SK-N-DZ (cell line): Measurements from ENCODE around the gene SLC25A52.
"Not testable (repeated sequence)": the region's sequence is repeated elsewhere in the genome, so short reads cannot be mapped to it uniquely, and the experiment has no call there.

Source experiments
- DNase-seq: peaks from one replicate; pipeline ENCODE4 v3.0.0-alpha.2; 2015; ENCODE audit warnings: low spot score

The SLC25A52 gene

GRCh38 chr18:31741097-31741735, 19.5 kb downstream of the SLC25A52 start:
- no peak for DNase-seq

DNA sequence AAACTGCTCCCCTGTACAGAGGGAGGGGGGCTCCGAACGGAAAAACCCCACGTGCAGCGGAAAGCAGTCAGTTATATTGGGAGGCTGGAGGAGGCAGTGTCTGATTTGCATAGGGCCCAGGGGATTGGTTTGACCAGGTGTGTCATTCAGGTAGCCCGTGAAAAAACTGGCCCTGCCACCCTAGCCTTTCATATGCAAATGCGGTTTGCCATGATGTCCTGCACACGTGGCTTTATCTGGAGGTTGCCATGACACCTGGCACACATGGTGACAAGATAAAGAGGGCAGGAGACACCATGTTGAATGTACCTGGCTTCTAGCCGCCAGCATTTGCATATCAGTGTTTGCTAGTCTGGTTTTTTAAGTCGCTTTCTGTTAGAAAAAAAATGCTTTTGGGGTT, 20.5 kb downstream of the SLC25A52 start:
- DNase-seq: no peak

DNA sequence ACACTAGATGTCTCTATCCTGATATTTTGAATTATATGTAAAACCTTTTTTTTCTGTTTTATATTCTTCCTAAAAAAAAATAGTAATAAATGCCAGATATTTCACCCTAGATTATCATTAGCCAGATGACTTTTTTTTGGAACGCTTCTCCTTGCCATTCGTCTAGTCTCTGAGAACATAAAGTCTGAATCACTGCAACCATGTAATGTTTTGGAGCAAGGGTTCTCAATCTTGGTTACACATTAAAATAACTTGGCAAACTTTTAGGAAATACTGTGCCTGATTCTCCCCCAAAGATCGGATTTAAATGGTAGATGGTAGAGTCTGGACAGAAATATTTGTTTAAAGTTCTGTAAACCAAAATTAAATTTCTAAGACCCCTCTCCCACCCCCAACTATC, 21.0 kb downstream of the SLC25A52 start:
- DNase-seq: no peak

- DNase-seq: no peak
Measured at GRCh38 chr18:31738460-31739407, 21.9 kb downstream of the SLC25A52 start.

GRCh38 chr18:31736630-31737029, 24.1 kb downstream of the SLC25A52 start:
- no peak for DNase-seq

DNA sequence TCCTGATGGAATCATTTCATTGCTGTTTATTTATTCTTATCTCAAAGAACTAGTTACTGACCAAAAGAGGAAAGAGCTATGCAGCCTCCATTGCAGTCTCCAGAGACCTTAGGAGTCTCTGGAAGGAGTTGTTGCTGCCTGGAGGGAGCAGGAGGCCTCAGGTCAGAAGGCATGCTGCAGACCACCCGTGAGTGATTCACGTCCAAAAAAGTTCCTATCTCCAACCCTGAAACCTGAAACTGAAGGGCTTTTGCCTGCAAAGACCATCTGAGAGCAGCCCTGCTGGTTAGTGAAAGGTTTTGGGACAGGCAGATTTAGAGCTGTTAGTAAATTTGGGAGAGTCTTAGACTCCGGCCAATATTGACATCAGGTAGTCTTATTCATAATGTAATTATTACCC, 29.1 kb downstream of the SLC25A52 start:
- DNase-seq: no peak

DNA sequence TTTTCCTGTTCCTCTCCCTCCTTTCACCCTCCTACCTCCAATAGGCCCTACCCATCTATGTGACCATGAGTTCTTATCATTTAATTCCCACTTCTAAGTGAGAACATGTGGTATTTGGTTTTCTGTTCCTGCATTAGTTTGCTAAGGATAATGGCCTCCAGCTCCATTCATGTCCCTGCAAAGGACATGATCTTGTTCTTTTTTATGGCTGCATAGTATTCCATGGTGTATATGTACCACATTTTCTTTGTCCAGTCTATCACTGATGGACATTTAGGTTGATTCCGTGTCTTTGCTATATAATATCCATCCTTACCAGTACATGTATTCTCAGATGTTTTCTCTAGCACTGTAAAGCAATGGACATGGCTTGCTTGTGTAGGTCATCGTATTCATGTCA, 31.5 kb downstream of the SLC25A52 start:
- not testable (repeated sequence) for DNase-seq

DNA sequence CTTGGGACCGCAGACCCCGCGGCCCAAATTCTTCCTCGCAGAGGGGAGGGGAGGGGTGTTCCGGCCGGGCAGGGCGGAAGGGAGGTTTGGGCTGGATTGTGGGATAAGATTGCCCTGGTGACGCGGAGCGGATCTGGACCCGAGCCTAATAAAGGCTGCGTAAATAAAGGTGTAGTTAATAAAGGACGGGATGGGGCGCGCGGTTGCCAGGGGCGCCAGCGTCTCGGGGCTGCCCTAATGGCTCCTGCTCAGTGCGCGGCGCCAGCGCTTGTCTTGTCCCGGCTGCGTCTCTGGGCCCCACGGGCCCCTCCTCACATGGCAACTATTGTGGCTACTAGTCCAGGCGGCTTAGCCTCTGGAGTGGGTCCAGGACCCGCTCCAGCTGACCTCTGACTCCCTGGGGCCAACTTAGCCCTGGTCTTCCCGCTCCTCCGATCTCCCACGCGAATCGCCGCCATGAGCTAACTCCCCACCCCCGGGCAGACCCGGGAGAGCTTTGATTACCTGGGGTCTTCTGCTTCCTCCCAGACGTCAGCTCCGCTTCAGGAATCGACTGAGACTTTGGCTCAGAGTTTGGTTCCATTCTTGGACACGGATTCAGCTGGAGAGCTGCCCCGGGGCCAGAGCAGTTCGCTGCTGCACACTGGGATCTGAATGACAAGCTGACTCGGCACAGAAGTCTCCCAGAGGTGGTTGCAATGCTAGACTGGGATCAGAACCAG, 36.5 kb downstream of the SLC25A52 start:
- DNase-seq: no peak

- no peak for DNase-seq
Measured at GRCh38 chr18:31723639-31723989, 37.1 kb downstream of the SLC25A52 start.

- DNase-seq: peak; percentile 75
Measured at GRCh38 chr18:31722369-31722957, 38.2 kb downstream of the SLC25A52 start.

DNA sequence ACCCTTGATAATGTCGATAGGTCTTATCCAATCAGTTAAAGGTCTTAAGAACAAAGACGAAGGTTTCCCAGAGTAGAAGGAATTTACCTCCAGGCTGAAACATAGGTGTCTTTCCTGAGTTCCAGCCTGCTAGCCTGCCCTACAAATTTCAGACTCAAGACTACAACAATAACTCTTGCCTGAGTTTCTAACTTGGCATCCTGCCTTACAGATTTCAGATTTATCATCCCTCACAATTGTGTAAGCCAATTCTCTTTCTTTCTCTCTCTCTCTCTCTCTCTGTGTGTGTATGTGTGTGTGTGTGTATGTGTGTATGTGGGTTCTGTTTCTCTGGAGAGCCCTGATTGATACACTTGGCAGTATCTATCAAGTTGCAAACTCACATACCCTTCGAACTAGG, 39.1 kb downstream of the SLC25A52 start:
- no peak for DNase-seq

DNA sequence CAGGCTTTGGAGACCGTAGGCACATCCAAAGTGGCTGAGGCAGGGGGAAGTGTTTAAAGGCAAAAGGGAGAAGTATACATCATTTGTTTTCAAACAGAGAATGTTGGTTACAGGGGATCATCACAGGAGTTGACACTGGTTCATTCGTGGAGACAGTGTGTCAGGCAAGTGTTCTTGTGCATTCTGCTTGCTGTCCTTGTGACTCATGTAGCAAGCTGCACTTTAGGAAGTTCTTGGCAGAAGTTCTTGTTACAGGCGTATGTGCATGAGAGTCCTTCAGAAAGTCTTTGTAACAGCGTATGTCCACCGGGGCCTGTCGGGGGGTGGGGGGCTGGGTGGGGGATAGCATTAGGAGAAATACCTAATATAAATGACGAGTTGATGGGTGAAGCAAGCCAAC, 39.8 kb downstream of the SLC25A52 start:
- no peak for DNase-seq

DNA sequence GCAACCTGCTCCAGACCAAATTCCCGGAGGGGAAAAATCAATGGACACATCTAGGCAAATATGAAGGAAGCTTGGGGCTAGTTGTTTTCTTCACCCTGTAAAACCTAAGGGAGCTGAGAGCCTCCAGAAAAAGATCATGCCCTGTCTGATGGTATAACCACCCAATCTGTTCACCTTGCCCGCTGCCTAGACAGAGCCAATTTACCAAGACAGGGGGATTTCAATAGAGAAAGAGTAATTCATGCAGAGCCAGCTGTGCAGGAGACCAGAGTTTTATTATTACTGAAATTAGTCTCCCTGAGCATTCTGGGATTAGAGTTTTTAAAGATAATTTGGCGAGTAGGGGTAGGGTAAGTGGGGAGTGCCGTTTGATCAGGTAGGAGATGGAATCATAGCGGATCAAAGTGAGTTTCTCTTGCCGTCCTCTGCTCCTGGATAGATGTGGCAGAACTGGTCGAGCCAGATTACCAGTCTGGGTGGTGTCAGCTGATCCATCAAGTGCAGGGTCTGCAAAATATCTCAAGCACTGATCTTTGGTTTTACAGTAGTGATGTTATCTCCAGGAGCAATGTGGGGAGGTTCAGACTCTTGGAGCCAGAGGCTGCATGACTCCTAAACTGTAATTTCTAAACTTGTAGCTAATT, 41.2 kb downstream of the SLC25A52 start:
- no peak for DNase-seq

GRCh38 chr18:31718386-31718785, 42.3 kb downstream of the SLC25A52 start:
- DNase-seq: no peak

- DNase-seq: no peak
Measured at GRCh38 chr18:31716362-31716761, 44.3 kb downstream of the SLC25A52 start.

GRCh38 chr18:31711365-31712172, 49.1 kb downstream of the SLC25A52 start:
- DNase-seq: no peak

DNA sequence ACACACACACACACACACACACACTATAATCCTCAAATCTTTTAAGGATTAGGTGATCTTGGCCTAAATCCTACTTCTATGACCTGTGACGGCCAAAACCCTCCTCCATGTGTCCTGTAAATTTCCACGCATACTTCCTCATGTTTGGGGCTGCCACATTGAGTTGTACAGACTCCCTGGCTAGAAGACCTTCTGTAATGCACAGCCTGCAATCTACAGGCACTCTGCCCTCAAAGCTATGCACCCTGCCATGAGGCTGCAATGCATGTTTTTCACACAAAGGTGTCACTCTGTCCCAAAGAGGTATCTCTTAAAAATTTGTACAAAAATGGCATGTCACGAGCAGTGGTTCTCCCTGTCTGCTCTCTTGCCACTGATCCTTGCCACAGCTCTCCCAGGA, 49.9 kb downstream of the SLC25A52 start:
- no peak for DNase-seq
